PC-3 (cell line): Measurements from ENCODE around the gene PTPN3. TPM values are rescaled to one million over a fixed set of nuclear protein-coding genes. Genes with fewer than 3 reads are reported as not detected.

Source experiments
- ATAC-seq: fragments of 200-7000 bp; cut with Tn5 transposase; 2 replicates; pipeline ENCODE4 v1.9.1; 2020; ENCODE audit warnings: mild to moderate bottlenecking, moderate library complexity
- BruUV-seq: library from RNA; stranded (reverse); fragments of 400-500 nt; replicated peaks from 2 replicates; lab custom pipeline; 2021; lab: Mats Ljungman, UMichigan
- CTCF ChIA-PET: fragments of 300-600 bp; sonication (Branson Sonifier 250); formaldehyde crosslinking; loops from one replicate; lab custom pipeline; 2022; ENCODE audit warnings: antibody characterized with exemption; lab: Charles Lee
- POLR2A ChIA-PET: fragments of 300-600 bp; sonication (Branson Sonifier 250); formaldehyde crosslinking; loops from one replicate; lab custom pipeline; 2022; ENCODE audit warnings: antibody characterized with exemption; ENCODE audit not compliant: unreplicated experiment; lab: Charles Lee
- DNase-seq: peaks from one replicate; pipeline ENCODE4 v3.0.0-alpha.2; 2015
- H2AFZ ChIP-seq: fragments of 300-600 bp; sonication (generic); 2 replicates; pipeline ENCODE4 v1.6.0; 2016; ENCODE audit warnings: antibody characterized with exemption, low read length
- H3F3A ChIP-seq: fragments of 300-600 bp; sonication (generic); one replicate; pipeline ENCODE4 v1.6.0; 2017; ENCODE audit warnings: antibody characterized with exemption, low read length, control low read depth, mild to moderate bottlenecking; ENCODE audit not compliant: unreplicated experiment
- H3K27ac ChIP-seq: fragments of 300-600 bp; sonication (generic); 2 replicates; pipeline ENCODE4 v1.5.1; 2016; ENCODE audit warnings: mild to moderate bottlenecking, low read length
- H3K27me3 ChIP-seq: fragments of 300-600 bp; sonication (generic); 2 replicates; pipeline ENCODE4 v1.6.1; 2016; ENCODE audit warnings: low read length, mixed read lengths
- H3K36me3 ChIP-seq: fragments of 300-600 bp; sonication (generic); 2 replicates; pipeline ENCODE4 v1.6.1; 2016; ENCODE audit warnings: low read depth, mixed run types, low read length, mixed read lengths
- H3K4me1 ChIP-seq: fragments of 300-600 bp; sonication (generic); 2 replicates; pipeline ENCODE4 v1.5.1; 2016; ENCODE audit warnings: low read length; ENCODE audit not compliant: insufficient read depth
- H3K4me2 ChIP-seq: fragments of 300-600 bp; sonication (generic); 2 replicates; pipeline ENCODE4 v1.6.0; 2016; ENCODE audit warnings: low read length
- H3K4me3 ChIP-seq: fragments of 300-600 bp; sonication (generic); 2 replicates; pipeline ENCODE4 v1.5.1; 2016; ENCODE audit warnings: mild to moderate bottlenecking, low read length, mixed read lengths
- H3K79me2 ChIP-seq: fragments of 300-600 bp; sonication (generic); 2 replicates; pipeline ENCODE4 v1.6.1; 2017; ENCODE audit warnings: low read length, mixed read lengths
- H3K9ac ChIP-seq: fragments of 300-600 bp; sonication (generic); 2 replicates; pipeline ENCODE4 v1.6.0; 2016; ENCODE audit warnings: mild to moderate bottlenecking, low read length
- H3K9me2 ChIP-seq: fragments of 300-600 bp; sonication (generic); replicated peaks from 2 replicates; pipeline ENCODE4 v1.6.1; 2016; ENCODE audit warnings: mixed run types, low read length, mixed read lengths
- H3K9me3 ChIP-seq: fragments of 300-600 bp; sonication (generic); 2 replicates; pipeline ENCODE4 v1.6.1; 2016; ENCODE audit warnings: low read length, mixed read lengths
- H4K20me1 ChIP-seq: fragments of 300-600 bp; sonication (generic); 2 replicates; pipeline ENCODE4 v1.6.1; 2016; ENCODE audit warnings: low read length, mixed read lengths
- EZH2 ChIP-seq: fragments of 300-600 bp; sonication (generic); IDR thresholded peaks from one replicate; pipeline ENCODE4 v1.6.1; 2017; ENCODE audit warnings: antibody characterized with exemption, mild to moderate bottlenecking, low read length; ENCODE audit not compliant: unreplicated experiment
- EZH2phosphoT487 ChIP-seq: fragments of 300-600 bp; sonication (generic); IDR thresholded peaks from 2 replicates; pipeline ENCODE4 v1.6.1; 2018; ENCODE audit warnings: mild to moderate bottlenecking, antibody characterized with exemption, low read length, borderline replicate concordance
- intact Hi-C: fragments of 100-400 bp; cut with micrococcal nuclease; formaldehyde crosslinking; loops from 2 replicates; pipeline ENCODE4 v1.9.0; 2023
- total RNA-seq: library from RNA; depleted of rRNA; stranded (reverse); fragments of >200 nt; gene quantifications from 2 replicates; pipeline ENCODE4 v1.2.3, GENCODE V29; 2014
- TF ChIP-seq, protein P1 (sequence below): fragments of 300-600 bp; sonication (generic); conservative IDR thresholded peaks from 2 replicates; pipeline ENCODE4 v1.5.1; 2017; ENCODE audit warnings: antibody characterized with exemption, low read depth, mild to moderate bottlenecking, low read length

The PTPN3 gene
- total RNA-seq, 1 experiment from 2014 or later, result 8.4 TPM

DNA sequence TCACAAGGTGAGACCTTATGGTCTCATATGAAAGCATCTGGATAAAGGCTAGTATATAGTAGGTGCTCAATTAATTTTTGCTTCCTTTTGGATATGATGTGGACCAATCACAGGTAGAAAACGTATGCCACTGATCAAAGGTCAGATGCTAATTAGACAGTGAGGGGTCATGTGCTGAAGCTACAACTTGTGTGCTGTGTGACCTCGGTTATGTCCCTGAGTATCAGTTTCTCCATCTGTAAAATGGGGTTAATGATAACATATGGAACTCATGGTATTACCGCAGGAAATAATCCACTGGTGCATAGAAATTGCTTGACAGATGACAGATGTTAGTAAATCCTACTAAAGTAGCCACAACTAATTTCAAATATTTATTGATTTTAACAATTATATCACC, 62.0 kb downstream of the PTPN3 start:
- no peak overlapping the region for H3K4me2 ChIP-seq
- BruUV-seq, result no TSS peak
- H3K27ac ChIP-seq, result no peak overlapping the region
- H3K79me2 ChIP-seq, result no peaks in the 10 kb centered on the region
- no peak overlapping the region for H3K9ac ChIP-seq
- H3K9me2 ChIP-seq, result no peaks in the 10 kb centered on the region
- H3K36me3 ChIP-seq, result peaks cover 6% of the 10 kb centered on the region; the same call in 1 of the 2 replicates
- no peak overlapping the region for H3K4me3 ChIP-seq
- H4K20me1 ChIP-seq, result no peaks in the 10 kb centered on the region
- no peaks in the 10 kb centered on the region for H3F3A ChIP-seq
- H2AFZ ChIP-seq, result no peak overlapping the region
- intact Hi-C loops, result no loop called here
- CTCF ChIA-PET, result no interaction called here
- DNase-seq, result no peak
- ATAC-seq, result no peak
- H3K27me3 ChIP-seq, result no peaks in the 10 kb centered on the region
- TF ChIP-seq EZH2phosphoT487 (no peak), EZH2 (no peak)
- TF ChIP-seq, protein P1, sequence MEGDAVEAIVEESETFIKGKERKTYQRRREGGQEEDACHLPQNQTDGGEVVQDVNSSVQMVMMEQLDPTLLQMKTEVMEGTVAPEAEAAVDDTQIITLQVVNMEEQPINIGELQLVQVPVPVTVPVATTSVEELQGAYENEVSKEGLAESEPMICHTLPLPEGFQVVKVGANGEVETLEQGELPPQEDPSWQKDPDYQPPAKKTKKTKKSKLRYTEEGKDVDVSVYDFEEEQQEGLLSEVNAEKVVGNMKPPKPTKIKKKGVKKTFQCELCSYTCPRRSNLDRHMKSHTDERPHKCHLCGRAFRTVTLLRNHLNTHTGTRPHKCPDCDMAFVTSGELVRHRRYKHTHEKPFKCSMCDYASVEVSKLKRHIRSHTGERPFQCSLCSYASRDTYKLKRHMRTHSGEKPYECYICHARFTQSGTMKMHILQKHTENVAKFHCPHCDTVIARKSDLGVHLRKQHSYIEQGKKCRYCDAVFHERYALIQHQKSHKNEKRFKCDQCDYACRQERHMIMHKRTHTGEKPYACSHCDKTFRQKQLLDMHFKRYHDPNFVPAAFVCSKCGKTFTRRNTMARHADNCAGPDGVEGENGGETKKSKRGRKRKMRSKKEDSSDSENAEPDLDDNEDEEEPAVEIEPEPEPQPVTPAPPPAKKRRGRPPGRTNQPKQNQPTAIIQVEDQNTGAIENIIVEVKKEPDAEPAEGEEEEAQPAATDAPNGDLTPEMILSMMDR, result no peak
- POLR2A ChIA-PET, result no interaction called here
- H3K9me3 ChIP-seq, result no peaks in the 10 kb centered on the region
- H3K4me1 ChIP-seq, result no peaks in the 10 kb centered on the region; the same call in 1 of the 2 replicates

DNA sequence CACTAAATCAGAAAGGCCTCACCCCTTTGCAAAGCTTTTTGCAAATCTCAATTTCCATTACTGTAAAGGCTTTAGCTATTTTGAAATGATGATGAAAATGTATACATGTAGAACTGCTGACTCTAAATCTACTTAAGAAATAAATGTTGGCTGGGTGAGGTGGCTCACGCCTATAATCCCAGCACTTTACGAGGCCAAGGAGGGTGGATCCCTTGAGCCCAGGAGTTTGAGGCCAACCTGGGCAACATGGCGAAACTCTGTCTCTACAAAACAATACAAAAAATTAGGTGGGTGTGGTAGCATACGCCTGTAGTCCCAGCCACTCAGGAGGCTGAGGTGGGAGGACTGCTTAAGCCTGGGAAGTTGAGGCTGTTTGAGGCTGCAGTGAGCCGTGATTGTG, 64.6 kb downstream of the PTPN3 start:
- H3K27me3 ChIP-seq, result no peaks in the 10 kb centered on the region
- DNase-seq (no peak), ATAC-seq (no peak)
- CTCF ChIA-PET, result interaction anchor here (0.6 kb wide), 1 partner anchor 23 kb away, joined by 3 read pairs; no protein-coding TSS in a partner anchor
- H3K9ac ChIP-seq, result no peak overlapping the region
- no peaks in the 10 kb centered on the region for H3K9me2 ChIP-seq
- H3K4me1 ChIP-seq, result no peaks in the 10 kb centered on the region
- peaks cover 6% of the 10 kb centered on the region; the same call in 1 of the 2 replicates for H3K36me3 ChIP-seq
- H3K27ac ChIP-seq, result no peak overlapping the region
- TF ChIP-seq EZH2, result no peak
- TF ChIP-seq, protein P1, result no peak
- TF ChIP-seq EZH2phosphoT487, result no peak
- POLR2A ChIA-PET, result no interaction called here
- H3K9me3 ChIP-seq, result no peaks in the 10 kb centered on the region
- no peaks in the 10 kb centered on the region for H3F3A ChIP-seq
- H3K79me2 ChIP-seq, result no peaks in the 10 kb centered on the region
- intact Hi-C loops, result no loop called here
- no peak overlapping the region for H2AFZ ChIP-seq
- no TSS peak for BruUV-seq
- no peak overlapping the region for H3K4me3 ChIP-seq
- no peaks in the 10 kb centered on the region for H4K20me1 ChIP-seq
- H3K4me2 ChIP-seq, result no peak overlapping the region

DNA sequence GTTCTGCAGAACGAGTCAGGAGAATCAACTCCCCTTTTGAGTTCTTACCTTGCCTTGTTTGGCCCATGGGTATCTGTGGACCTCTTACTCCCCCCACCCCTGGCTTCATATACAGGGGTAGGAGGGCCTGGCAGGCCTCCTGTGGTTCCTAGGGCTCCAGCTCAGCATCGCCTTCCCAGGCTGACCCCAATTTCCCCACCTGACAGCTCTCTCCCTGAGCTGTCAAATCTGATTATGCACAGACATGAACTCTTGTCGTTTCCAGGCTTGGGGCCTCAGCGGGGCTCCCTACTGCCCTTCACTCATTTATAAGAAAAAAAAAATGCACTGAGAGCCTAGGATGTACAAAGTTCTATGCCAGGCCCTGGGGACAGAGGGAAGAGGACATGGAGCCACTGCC, 67.9 kb downstream of the PTPN3 start:
- no peak overlapping the region for H2AFZ ChIP-seq
- H3K4me2 ChIP-seq, result no peak overlapping the region
- H3K9me2 ChIP-seq, result no peaks in the 10 kb centered on the region
- H3K4me1 ChIP-seq, result no peaks in the 10 kb centered on the region
- H3K79me2 ChIP-seq, result no peaks in the 10 kb centered on the region
- H3K36me3 ChIP-seq, result peaks cover 6% of the 10 kb centered on the region; the same call in 1 of the 2 replicates
- no peaks in the 10 kb centered on the region for H4K20me1 ChIP-seq
- intact Hi-C loops, result no loop called here
- no peak overlapping the region for H3K9ac ChIP-seq
- ATAC-seq, result no peak
- no peaks in the 10 kb centered on the region for H3F3A ChIP-seq
- TF ChIP-seq EZH2 (no peak), EZH2phosphoT487 (no peak)
- TF ChIP-seq, protein P1, result no peak
- CTCF ChIA-PET, result no interaction called here
- BruUV-seq, result no TSS peak
- H3K9me3 ChIP-seq, result no peaks in the 10 kb centered on the region
- no peak overlapping the region for H3K27ac ChIP-seq
- POLR2A ChIA-PET, result no interaction called here
- H3K4me3 ChIP-seq, result no peak overlapping the region
- no peaks in the 10 kb centered on the region for H3K27me3 ChIP-seq
- no peak for DNase-seq
